NT2/D1 (cell line): ENCODE results near the gene DHPS.

Experiments used
- SUZ12 ChIP-seq: IDR thresholded peaks from 2 replicates; pipeline ENCODE4 v1.6.1; 2011; ENCODE audit not compliant: insufficient read length, insufficient read depth; ENCODE audit errors: extremely low read depth
- YY1 ChIP-seq: IDR thresholded peaks from 2 replicates; pipeline ENCODE4 v1.6.1; 2011; ENCODE audit not compliant: insufficient read length, insufficient read depth
- ZNF274 ChIP-seq: IDR thresholded peaks from 2 replicates; pipeline ENCODE4 v1.6.1; 2011; ENCODE audit warnings: mild to moderate bottlenecking, low read depth, low read length

- no peak for TF ChIP-seq YY1
- TF ChIP-seq SUZ12: no peak
- no peak for TF ChIP-seq ZNF274
Observed at GRCh38 chr19:12664406-12665280, 17.0 kb downstream of the DHPS start.
